ENCODE measurements around the gene VASP.

GRCh38 chr19:45502111-45502510 is 5.2 kb upstream of the VASP start:
- TF ChIP-seq CTCF (IDR thresholded peaks at IDR 0.05) (no peak), EZH2 (IDR thresholded peaks at IDR 0.05; ENCODE audit: borderline replicate concordance, insufficient read depth, low read depth, low read length, poor library complexity, severe bottlenecking) (no peak)
